Measurements from ENCODE around the gene HOXB7. TPM values are rescaled to one million over a fixed set of nuclear protein-coding genes. Genes with fewer than 3 reads are reported as not detected.
A peak's percentile ranks its signal among the peaks of the same experiment; 100 is the strongest.

Gene HOXB7
- total and polyA plus RNA-seq, 2 experiments from 2014 or later: not detected

DNA sequence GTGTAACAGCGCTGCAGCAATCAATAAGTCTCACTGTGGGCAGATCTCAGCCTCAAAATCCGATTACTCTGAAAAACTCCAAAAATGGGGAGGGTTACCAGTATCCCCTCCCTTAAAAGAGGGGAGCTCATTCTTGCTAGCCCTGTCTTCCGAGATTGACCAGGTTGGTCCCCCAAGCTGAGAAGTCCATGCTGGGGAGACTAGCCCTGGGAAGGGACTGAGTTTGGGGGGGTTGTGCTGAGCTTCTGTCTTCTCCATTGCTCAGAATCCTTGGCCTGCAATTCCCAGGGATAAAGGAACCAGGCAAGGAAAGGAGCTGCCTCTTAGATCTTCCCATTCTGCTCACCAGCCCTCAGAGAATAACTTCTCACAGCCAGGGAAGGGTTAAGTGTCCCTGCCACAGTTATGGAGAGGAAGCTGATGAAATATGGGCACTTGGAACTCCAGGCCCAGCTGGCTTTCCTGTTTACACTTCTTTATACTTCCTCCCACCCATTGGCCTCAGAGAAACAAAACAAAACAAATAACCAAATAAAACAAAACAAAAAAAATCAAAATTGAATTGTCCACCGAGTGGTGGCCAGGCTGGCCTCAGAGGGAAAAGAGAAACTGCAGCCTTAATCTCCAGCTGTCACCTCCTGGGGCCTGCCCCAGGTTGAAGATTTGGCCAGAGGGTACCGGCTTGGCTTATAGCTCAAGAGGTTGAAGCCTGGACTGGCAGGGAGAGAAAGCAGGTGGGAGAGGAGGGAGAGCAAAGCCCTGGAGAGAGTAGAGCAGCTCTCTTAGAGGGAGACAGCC is 23.3 kb downstream of the HOXB7 start:
- Histone ChIP-seq H3K4me3 (no peak overlapping the region), H3K27me3 (ENCODE audit: insufficient read depth) (peaks cover 100% of the 10 kb centered on the region), H4K20me1 (replicated peaks; ENCODE audit: insufficient read depth) (peaks cover 72% of the 10 kb centered on the region), H3K9me2 (ENCODE audit: insufficient read depth) (no peaks in the 10 kb centered on the region), H3K4me2 (no peak overlapping the region), H3K36me3 (ENCODE audit: insufficient read depth) (no peaks in the 10 kb centered on the region), H3K4me1 (ENCODE audit: insufficient read depth) (peaks cover 54% of the 10 kb centered on the region), H3K79me2 (replicated peaks; ENCODE audit: insufficient read depth) (no peaks in the 10 kb centered on the region), H2AFZ (no peak overlapping the region), H3K27ac (ENCODE audit: low read depth) (no peak overlapping the region), H3F3A (replicated peaks; ENCODE audit: low read depth) (peaks cover 60% of the 10 kb centered on the region)
- Mint-ChIP-seq H3K27ac (no peak overlapping the region), H3K9me3 (no peaks in the 10 kb centered on the region; the same call in 1 of the 3 replicates), H3K4me1 (peaks cover 39% of the 10 kb centered on the region), H3K36me3 (ENCODE audit: low read depth) (no peaks in the 10 kb centered on the region), H3K27me3 (ENCODE audit: insufficient read depth, low read depth, poor library complexity) (peaks cover 100% of the 10 kb centered on the region), H3K4me3 (no peak overlapping the region)
- no peak for DNase-seq (ENCODE audit: low spot score)
- ATAC-seq: no peak
- TF ChIP-seq JUNB (IDR thresholded peaks at IDR 0.05; ENCODE audit: unreplicated experiment): no peak
- TF ChIP-seq, protein P1, sequence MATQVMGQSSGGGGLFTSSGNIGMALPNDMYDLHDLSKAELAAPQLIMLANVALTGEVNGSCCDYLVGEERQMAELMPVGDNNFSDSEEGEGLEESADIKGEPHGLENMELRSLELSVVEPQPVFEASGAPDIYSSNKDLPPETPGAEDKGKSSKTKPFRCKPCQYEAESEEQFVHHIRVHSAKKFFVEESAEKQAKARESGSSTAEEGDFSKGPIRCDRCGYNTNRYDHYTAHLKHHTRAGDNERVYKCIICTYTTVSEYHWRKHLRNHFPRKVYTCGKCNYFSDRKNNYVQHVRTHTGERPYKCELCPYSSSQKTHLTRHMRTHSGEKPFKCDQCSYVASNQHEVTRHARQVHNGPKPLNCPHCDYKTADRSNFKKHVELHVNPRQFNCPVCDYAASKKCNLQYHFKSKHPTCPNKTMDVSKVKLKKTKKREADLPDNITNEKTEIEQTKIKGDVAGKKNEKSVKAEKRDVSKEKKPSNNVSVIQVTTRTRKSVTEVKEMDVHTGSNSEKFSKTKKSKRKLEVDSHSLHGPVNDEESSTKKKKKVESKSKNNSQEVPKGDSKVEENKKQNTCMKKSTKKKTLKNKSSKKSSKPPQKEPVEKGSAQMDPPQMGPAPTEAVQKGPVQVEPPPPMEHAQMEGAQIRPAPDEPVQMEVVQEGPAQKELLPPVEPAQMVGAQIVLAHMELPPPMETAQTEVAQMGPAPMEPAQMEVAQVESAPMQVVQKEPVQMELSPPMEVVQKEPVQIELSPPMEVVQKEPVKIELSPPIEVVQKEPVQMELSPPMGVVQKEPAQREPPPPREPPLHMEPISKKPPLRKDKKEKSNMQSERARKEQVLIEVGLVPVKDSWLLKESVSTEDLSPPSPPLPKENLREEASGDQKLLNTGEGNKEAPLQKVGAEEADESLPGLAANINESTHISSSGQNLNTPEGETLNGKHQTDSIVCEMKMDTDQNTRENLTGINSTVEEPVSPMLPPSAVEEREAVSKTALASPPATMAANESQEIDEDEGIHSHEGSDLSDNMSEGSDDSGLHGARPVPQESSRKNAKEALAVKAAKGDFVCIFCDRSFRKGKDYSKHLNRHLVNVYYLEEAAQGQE (IDR thresholded peaks at IDR 0.05; ENCODE audit: unreplicated experiment): no peak
- TF ChIP-seq EZH2 (IDR thresholded peaks at IDR 0.05; ENCODE audit: low read depth, unreplicated experiment): peak; percentile 88
- TF ChIP-seq, protein P2, sequence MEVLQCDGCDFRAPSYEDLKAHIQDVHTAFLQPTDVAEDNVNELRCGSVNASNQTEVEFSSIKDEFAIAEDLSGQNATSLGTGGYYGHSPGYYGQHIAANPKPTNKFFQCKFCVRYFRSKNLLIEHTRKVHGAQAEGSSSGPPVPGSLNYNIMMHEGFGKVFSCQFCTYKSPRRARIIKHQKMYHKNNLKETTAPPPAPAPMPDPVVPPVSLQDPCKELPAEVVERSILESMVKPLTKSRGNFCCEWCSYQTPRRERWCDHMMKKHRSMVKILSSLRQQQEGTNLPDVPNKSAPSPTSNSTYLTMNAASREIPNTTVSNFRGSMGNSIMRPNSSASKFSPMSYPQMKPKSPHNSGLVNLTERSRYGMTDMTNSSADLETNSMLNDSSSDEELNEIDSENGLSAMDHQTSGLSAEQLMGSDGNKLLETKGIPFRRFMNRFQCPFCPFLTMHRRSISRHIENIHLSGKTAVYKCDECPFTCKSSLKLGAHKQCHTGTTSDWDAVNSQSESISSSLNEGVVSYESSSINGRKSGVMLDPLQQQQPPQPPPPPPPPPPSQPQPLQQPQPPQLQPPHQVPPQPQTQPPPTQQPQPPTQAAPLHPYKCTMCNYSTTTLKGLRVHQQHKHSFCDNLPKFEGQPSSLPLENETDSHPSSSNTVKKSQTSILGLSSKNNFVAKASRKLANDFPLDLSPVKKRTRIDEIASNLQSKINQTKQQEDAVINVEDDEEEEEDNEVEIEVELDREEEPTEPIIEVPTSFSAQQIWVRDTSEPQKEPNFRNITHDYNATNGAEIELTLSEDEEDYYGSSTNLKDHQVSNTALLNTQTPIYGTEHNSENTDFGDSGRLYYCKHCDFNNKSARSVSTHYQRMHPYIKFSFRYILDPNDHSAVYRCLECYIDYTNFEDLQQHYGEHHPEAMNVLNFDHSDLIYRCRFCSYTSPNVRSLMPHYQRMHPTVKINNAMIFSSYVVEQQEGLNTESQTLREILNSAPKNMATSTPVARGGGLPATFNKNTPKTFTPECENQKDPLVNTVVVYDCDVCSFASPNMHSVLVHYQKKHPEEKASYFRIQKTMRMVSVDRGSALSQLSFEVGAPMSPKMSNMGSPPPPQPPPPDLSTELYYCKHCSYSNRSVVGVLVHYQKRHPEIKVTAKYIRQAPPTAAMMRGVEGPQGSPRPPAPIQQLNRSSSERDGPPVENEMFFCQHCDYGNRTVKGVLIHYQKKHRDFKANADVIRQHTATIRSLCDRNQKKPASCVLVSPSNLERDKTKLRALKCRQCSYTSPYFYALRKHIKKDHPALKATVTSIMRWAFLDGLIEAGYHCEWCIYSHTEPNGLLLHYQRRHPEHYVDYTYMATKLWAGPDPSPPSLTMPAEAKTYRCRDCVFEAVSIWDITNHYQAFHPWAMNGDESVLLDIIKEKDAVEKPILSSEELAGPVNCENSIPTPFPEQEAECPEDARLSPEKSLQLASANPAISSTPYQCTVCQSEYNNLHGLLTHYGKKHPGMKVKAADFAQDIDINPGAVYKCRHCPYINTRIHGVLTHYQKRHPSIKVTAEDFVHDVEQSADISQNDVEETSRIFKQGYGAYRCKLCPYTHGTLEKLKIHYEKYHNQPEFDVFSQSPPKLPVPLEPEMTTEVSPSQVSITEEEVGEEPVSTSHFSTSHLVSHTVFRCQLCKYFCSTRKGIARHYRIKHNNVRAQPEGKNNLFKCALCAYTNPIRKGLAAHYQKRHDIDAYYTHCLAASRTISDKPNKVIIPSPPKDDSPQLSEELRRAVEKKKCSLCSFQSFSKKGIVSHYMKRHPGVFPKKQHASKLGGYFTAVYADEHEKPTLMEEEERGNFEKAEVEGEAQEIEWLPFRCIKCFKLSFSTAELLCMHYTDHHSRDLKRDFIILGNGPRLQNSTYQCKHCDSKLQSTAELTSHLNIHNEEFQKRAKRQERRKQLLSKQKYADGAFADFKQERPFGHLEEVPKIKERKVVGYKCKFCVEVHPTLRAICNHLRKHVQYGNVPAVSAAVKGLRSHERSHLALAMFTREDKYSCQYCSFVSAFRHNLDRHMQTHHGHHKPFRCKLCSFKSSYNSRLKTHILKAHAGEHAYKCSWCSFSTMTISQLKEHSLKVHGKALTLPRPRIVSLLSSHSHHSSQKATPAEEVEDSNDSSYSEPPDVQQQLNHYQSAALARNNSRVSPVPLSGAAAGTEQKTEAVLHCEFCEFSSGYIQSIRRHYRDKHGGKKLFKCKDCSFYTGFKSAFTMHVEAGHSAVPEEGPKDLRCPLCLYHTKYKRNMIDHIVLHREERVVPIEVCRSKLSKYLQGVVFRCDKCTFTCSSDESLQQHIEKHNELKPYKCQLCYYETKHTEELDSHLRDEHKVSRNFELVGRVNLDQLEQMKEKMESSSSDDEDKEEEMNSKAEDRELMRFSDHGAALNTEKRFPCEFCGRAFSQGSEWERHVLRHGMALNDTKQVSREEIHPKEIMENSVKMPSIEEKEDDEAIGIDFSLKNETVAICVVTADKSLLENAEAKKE (CRISPR knock-in tag; IDR thresholded peaks at IDR 0.05): no peak

All from GM23338 (cell line).